Mesendoderm (in vitro differentiated cells): ENCODE measurements around the gene TRIM29.
A peak's percentile ranks its signal among the peaks of the same experiment; 100 is the strongest.
"Not testable (repeated sequence)": the region's sequence is repeated elsewhere in the genome, so short reads cannot be mapped to it uniquely, and the experiment has no call there.

ENCODE experiments used
- DNase-seq: peaks from one replicate; pipeline ENCODE4 v3.0.0; 2013
- H2AK5ac ChIP-seq: 2 replicates; pipeline ENCODE4 v1.6.1; 2013; ENCODE audit warnings: low read length, inconsistent platforms
- H2BK120ac ChIP-seq: 2 replicates; pipeline ENCODE4 v1.6.1; 2013; ENCODE audit warnings: low read depth, mild to moderate bottlenecking, low read length, moderate library complexity, mixed read lengths
- H2BK15ac ChIP-seq: replicated peaks from 2 replicates; pipeline ENCODE4 v1.6.1; 2013; ENCODE audit warnings: low read depth, mild to moderate bottlenecking, moderate library complexity
- H2BK5ac ChIP-seq: 2 replicates; pipeline ENCODE4 v1.6.1; 2013; ENCODE audit warnings: low read length, inconsistent platforms
- H3K18ac ChIP-seq: 2 replicates; pipeline ENCODE4 v1.6.1; 2013; ENCODE audit warnings: mild to moderate bottlenecking, low read length, mixed read lengths
- H3K23ac ChIP-seq: one replicate; pipeline ENCODE4 v1.6.1; 2013; ENCODE audit warnings: low read length
- H3K27ac ChIP-seq: 2 replicates; pipeline ENCODE4 v1.5.1; 2013; ENCODE audit warnings: low read depth, mild to moderate bottlenecking, inconsistent platforms, low read length, moderate library complexity
- H3K27me3 ChIP-seq: 2 replicates; pipeline ENCODE4 v1.6.1; 2013; ENCODE audit warnings: low read length, control low read depth, mild to moderate bottlenecking, inconsistent platforms; ENCODE audit not compliant: insufficient read depth, poor library complexity
- H3K36me3 ChIP-seq: 2 replicates; pipeline ENCODE4 v1.6.1; 2013; ENCODE audit warnings: low read length, inconsistent platforms; ENCODE audit not compliant: control insufficient read depth, insufficient read depth
- H3K4ac ChIP-seq: one replicate; pipeline ENCODE4 v1.6.1; 2013; ENCODE audit warnings: low read depth, mild to moderate bottlenecking, low read length, moderate library complexity
- H3K4me1 ChIP-seq: 2 replicates; pipeline ENCODE4 v1.6.1; 2013; ENCODE audit warnings: low read depth, low read length, inconsistent platforms; ENCODE audit not compliant: control insufficient read depth
- H3K4me2 ChIP-seq: 2 replicates; pipeline ENCODE4 v1.6.1; 2013; ENCODE audit warnings: low read length
- H3K4me3 ChIP-seq: 2 replicates; pipeline ENCODE4 v1.5.1; 2013; ENCODE audit warnings: mild to moderate bottlenecking, low read length
- H3K56ac ChIP-seq: one replicate; pipeline ENCODE4 v1.6.1; 2013; ENCODE audit warnings: low read length
- H3K79me1 ChIP-seq: 2 replicates; pipeline ENCODE4 v1.6.1; 2013; ENCODE audit warnings: low read length, inconsistent platforms
- H3K79me2 ChIP-seq: 2 replicates; pipeline ENCODE4 v1.6.1; 2013; ENCODE audit warnings: mild to moderate bottlenecking, low read length; ENCODE audit not compliant: control insufficient read depth, insufficient read depth
- H3K9ac ChIP-seq: 2 replicates; pipeline ENCODE4 v1.6.1; 2013; ENCODE audit warnings: low read length, inconsistent platforms
- H4K5ac ChIP-seq: one replicate; pipeline ENCODE4 v1.6.1; 2013; ENCODE audit warnings: low read length
- H4K8ac ChIP-seq: one replicate; pipeline ENCODE4 v1.6.1; 2013; ENCODE audit warnings: low read depth, mild to moderate bottlenecking, control low read depth, low read length, moderate library complexity
- WGBS: extraction: QIAGEN DNeasy Blood & Tissue Kit; methylation state at CpG from one replicate; pipeline ENCODE4 v1.1.7; 2013; ENCODE audit warnings: low lambda C conversion rate, missing lambda C conversion rate; ENCODE audit not compliant: insufficient coverage; ENCODE audit errors: extremely low coverage; 5-methylcytosine and 5-hydroxymethylcytosine counted together

TRIM29 gene

GRCh38 chr11:120146413-120147093 is 8.6 kb upstream of the TRIM29 start:
- WGBS: no CpG with 5 or more reads among the region's 14 CpGs
- no peak overlapping the region for H3K4me3 ChIP-seq
- H3K27me3 ChIP-seq: no peaks in the 10 kb centered on the region
- no peaks in the 10 kb centered on the region for H3K79me2 ChIP-seq
- H3K79me1 ChIP-seq: no peaks in the 10 kb centered on the region
- no peaks in the 10 kb centered on the region for H3K4me1 ChIP-seq
- H3K4ac ChIP-seq: no peak overlapping the region
- no peak overlapping the region for H3K18ac ChIP-seq
- H2BK120ac ChIP-seq: no peak overlapping the region
- no peak overlapping the region for H3K9ac ChIP-seq
- no peak overlapping the region for H3K4me2 ChIP-seq
- no peak overlapping the region for H2BK15ac ChIP-seq
- no peak overlapping the region for H3K27ac ChIP-seq
- H4K8ac ChIP-seq: no peak overlapping the region
- H3K23ac ChIP-seq: no peak overlapping the region
- H4K5ac ChIP-seq: no peak overlapping the region
- H2BK5ac ChIP-seq: no peak overlapping the region
- H3K36me3 ChIP-seq: no peaks in the 10 kb centered on the region
- H3K56ac ChIP-seq: no peak overlapping the region
- no peak for DNase-seq
- H2AK5ac ChIP-seq: no peak overlapping the region

GRCh38 chr11:120144501-120144900 is 6.6 kb upstream of the TRIM29 start:
- H3K4me3 ChIP-seq: no peak overlapping the region
- no peaks in the 10 kb centered on the region for H3K79me1 ChIP-seq
- no peaks in the 10 kb centered on the region for H3K79me2 ChIP-seq
- WGBS: no CpG with 5 or more reads among the region's 8 CpGs
- no peak overlapping the region for H2BK120ac ChIP-seq
- H2AK5ac ChIP-seq: no peak overlapping the region
- no peaks in the 10 kb centered on the region for H3K27me3 ChIP-seq
- H3K4me2 ChIP-seq: no peak overlapping the region
- no peak overlapping the region for H3K23ac ChIP-seq
- H3K4me1 ChIP-seq: no peaks in the 10 kb centered on the region
- no peak overlapping the region for H3K9ac ChIP-seq
- no peak overlapping the region for H3K27ac ChIP-seq
- DNase-seq: peak; percentile 26
- no peak overlapping the region for H2BK5ac ChIP-seq
- H3K56ac ChIP-seq: no peak overlapping the region
- H3K4ac ChIP-seq: no peak overlapping the region
- no peak overlapping the region for H3K18ac ChIP-seq
- no peak overlapping the region for H2BK15ac ChIP-seq
- no peaks in the 10 kb centered on the region for H3K36me3 ChIP-seq
- H4K5ac ChIP-seq: no peak overlapping the region
- H4K8ac ChIP-seq: no peak overlapping the region

GRCh38 chr11:120143472-120143871 is 5.6 kb upstream of the TRIM29 start:
- H2BK15ac ChIP-seq, H3K79me2 ChIP-seq, H3K56ac ChIP-seq, H3K4me2 ChIP-seq, H3K36me3 ChIP-seq, H3K4me3 ChIP-seq, H3K23ac ChIP-seq, H3K27ac ChIP-seq, H2BK5ac ChIP-seq, H2AK5ac ChIP-seq, H3K79me1 ChIP-seq, H3K4me1 ChIP-seq, DNase-seq, H3K18ac ChIP-seq, H2BK120ac ChIP-seq, H3K4ac ChIP-seq, H3K9ac ChIP-seq, H3K27me3 ChIP-seq, H4K5ac ChIP-seq, H4K8ac ChIP-seq: not testable (repeated sequence)
- no CpG with 5 or more reads among the region's 11 CpGs for WGBS

GRCh38 chr11:120142441-120143100 is 4.7 kb upstream of the TRIM29 start:
- Histone ChIP-seq H2AK5ac (no peak overlapping the region), H2BK15ac (no peak overlapping the region), H3K4me3 (no peak overlapping the region), H3K9ac (no peak overlapping the region), H3K4me1 (no peaks in the 10 kb centered on the region), H4K8ac (no peak overlapping the region), H3K27ac (no peak overlapping the region), H4K5ac (no peak overlapping the region), H3K4ac (no peak overlapping the region), H3K56ac (no peak overlapping the region), H2BK120ac (no peak overlapping the region), H3K79me2 (no peaks in the 10 kb centered on the region), H2BK5ac (no peak overlapping the region), H3K79me1 (no peaks in the 10 kb centered on the region), H3K23ac (no peak overlapping the region), H3K36me3 (no peaks in the 10 kb centered on the region), H3K18ac (no peak overlapping the region), H3K4me2 (no peak overlapping the region), H3K27me3 (no peaks in the 10 kb centered on the region)
- no CpG with 5 or more reads among the region's 9 CpGs for WGBS
- no peak for DNase-seq

- no peak overlapping the region for H3K18ac ChIP-seq
- H3K9ac ChIP-seq: no peak overlapping the region
- H2AK5ac ChIP-seq: no peak overlapping the region
- no peaks in the 10 kb centered on the region for H3K27me3 ChIP-seq
- H3K4me3 ChIP-seq: no peak overlapping the region
- H3K23ac ChIP-seq: no peak overlapping the region
- H3K4me2 ChIP-seq: no peak overlapping the region
- no peaks in the 10 kb centered on the region for H3K36me3 ChIP-seq
- H3K4me1 ChIP-seq: no peaks in the 10 kb centered on the region
- no peak overlapping the region for H2BK5ac ChIP-seq
- no peak overlapping the region for H4K5ac ChIP-seq
- H4K8ac ChIP-seq: no peak overlapping the region
- no peak overlapping the region for H2BK15ac ChIP-seq
- no peak overlapping the region for H2BK120ac ChIP-seq
- H3K27ac ChIP-seq: no peak overlapping the region
- peak; percentile 17 for DNase-seq
- peak overlapping the region; percentile 1 for H3K56ac ChIP-seq
- WGBS: no CpG with 5 or more reads among the region's 5 CpGs
- H3K79me1 ChIP-seq: no peaks in the 10 kb centered on the region
- no peak overlapping the region for H3K4ac ChIP-seq
- H3K79me2 ChIP-seq: no peaks in the 10 kb centered on the region
Observed at GRCh38 chr11:120141768-120142423, 4.0 kb upstream of the TRIM29 start.
